Measurements from ENCODE around the gene KRTAP5-4. TPM values are rescaled to one million over a fixed set of nuclear protein-coding genes. Genes with fewer than 3 reads are reported as not detected.

The KRTAP5-4 gene
- total and polyA plus RNA-seq, 2 donors (not counting 1 experiment from before 2014, with no cell fraction given) = not detected

DNA sequence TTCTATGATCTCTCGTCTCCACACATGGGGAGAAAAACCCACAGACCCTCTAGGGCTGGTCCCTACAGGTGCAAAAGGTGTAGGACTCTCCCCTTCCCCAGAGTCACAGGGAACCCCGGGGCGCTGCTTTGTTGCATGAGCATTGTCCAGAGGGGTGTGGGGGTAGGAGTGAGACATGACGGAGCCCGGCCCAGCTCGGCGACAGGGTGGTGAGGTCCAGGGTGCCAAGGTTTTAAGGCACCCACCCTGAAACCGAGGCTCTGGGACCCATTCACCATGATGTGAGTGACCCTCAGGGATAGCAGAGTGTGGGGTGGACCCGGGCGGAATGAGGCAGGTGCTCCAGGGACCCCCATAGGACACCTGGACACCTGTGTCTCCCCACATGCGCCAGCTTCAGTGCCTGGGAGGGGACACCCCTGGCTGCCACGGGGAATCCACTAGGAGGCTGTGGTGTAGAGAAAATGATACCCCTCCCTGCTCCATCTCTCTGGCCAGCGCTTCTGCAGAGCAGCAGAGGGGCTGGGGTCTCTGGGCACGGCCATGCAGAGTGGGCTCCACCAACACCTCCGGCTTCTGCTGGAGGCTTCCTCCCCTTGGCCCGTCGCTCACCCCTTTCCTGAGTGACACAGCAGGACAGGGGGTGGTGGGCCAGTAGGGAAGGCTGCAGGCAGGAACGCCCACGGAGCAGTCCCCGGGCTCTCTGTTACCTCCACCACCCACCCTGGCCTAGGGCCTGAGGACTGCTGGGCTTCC lies 22.8 kb upstream of the KRTAP5-4 start:
- H3K4me2 ChIP-seq (ENCODE audit: extremely low read depth, insufficient read depth, low read length) = no peak overlapping the region
- no peak overlapping the region for H3K4me3 ChIP-seq (replicated peaks in 1 of 4; ENCODE audit: control extremely low read depth in 1 of 4, insufficient read depth in 1 of 4, low read depth in 3 of 4, low read length in 4 of 4)

DNA sequence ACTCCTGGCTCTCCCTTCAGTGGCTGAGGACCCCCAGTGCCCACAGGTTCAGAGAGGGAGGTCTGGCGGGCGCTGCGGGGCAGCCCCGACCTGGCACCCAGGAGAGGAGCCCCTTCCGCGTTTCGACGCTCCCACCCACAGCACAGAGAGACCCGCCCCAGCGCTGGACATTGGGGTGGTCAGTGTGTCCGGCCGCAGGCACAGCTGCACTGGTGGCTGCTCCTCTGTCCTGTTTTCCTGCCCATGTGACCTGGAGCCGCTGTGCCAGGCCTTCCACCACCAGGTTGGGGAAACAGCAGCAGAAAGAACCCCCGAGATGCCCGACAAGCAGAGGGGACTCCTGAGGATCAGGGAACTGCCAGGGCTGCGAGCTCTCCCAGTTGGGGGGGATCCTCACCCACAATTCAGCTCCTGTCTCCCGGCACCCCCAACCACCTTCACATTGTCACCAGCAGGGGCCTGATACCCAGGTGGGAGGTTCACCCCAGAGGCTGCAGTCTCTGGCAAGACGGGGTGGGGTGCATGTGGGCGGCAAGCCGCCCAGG lies 21.3 kb upstream of the KRTAP5-4 start:
- no peak overlapping the region for H3K4me3 ChIP-seq (replicated peaks in 1 of 4; ENCODE audit: control extremely low read depth in 1 of 4, insufficient read depth in 1 of 4, low read depth in 3 of 4, low read length in 4 of 4)
- no peak for DNase-seq (ENCODE audit: low read depth in 2 of 2)
- no peak overlapping the region for H2AFZ ChIP-seq (ENCODE audit: low read length)
- H3K36me3 ChIP-seq (ENCODE audit: control insufficient read depth, insufficient read depth, low read length) = no peaks in the 10 kb centered on the region
- H3K9me3 ChIP-seq (ENCODE audit: control insufficient read depth, insufficient read depth, low read depth, low read length) = no peaks in the 10 kb centered on the region
- no peak overlapping the region for H3K4me2 ChIP-seq (ENCODE audit: extremely low read depth, insufficient read depth, low read length)
- no peak overlapping the region for H3K9ac ChIP-seq (ENCODE audit: insufficient read depth, low read length)
- no peak overlapping the region for H3K27ac ChIP-seq (ENCODE audit: insufficient read depth, low read length)
- TF ChIP-seq, protein P1, sequence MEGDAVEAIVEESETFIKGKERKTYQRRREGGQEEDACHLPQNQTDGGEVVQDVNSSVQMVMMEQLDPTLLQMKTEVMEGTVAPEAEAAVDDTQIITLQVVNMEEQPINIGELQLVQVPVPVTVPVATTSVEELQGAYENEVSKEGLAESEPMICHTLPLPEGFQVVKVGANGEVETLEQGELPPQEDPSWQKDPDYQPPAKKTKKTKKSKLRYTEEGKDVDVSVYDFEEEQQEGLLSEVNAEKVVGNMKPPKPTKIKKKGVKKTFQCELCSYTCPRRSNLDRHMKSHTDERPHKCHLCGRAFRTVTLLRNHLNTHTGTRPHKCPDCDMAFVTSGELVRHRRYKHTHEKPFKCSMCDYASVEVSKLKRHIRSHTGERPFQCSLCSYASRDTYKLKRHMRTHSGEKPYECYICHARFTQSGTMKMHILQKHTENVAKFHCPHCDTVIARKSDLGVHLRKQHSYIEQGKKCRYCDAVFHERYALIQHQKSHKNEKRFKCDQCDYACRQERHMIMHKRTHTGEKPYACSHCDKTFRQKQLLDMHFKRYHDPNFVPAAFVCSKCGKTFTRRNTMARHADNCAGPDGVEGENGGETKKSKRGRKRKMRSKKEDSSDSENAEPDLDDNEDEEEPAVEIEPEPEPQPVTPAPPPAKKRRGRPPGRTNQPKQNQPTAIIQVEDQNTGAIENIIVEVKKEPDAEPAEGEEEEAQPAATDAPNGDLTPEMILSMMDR (conservative IDR thresholded peaks at IDR 0.05 in 1 of 2, IDR thresholded peaks at IDR 0.05 in 1 of 2; ENCODE audit: low read depth in 1 of 2, low read length in 2 of 2) = no peak
- no peak for TF ChIP-seq EZH2 (IDR thresholded peaks at IDR 0.05; ENCODE audit: low read length, missing control alignments)
- H4K20me1 ChIP-seq (ENCODE audit: control insufficient read depth, extremely low read depth, insufficient read depth, low read length) = no peaks in the 10 kb centered on the region
- H3K79me2 ChIP-seq (ENCODE audit: control insufficient read depth, insufficient read depth, low read length) = no peaks in the 10 kb centered on the region
- H3K27me3 ChIP-seq (ENCODE audit: control insufficient read depth, insufficient read depth, low read length) = peaks cover 6% of the 10 kb centered on the region
- no peaks in the 10 kb centered on the region for H3K4me1 ChIP-seq (ENCODE audit: control insufficient read depth, extremely low read depth, insufficient read depth, low read length)

More for the DNA sequence above, 22.8 kb upstream of the KRTAP5-4 start:
- Histone ChIP-seq H3K9me3 (ENCODE audit: control insufficient read depth, insufficient read depth, low read depth, low read length) (no peaks in the 10 kb centered on the region), H3K27ac (ENCODE audit: insufficient read depth, low read length) (no peak overlapping the region), H3K27me3 (ENCODE audit: control insufficient read depth, insufficient read depth, low read length) (no peaks in the 10 kb centered on the region), H4K20me1 (ENCODE audit: control insufficient read depth, extremely low read depth, insufficient read depth, low read length) (no peaks in the 10 kb centered on the region), H3K9ac (ENCODE audit: insufficient read depth, low read length) (no peak overlapping the region), H2AFZ (ENCODE audit: low read length) (no peak overlapping the region), H3K79me2 (ENCODE audit: control insufficient read depth, insufficient read depth, low read length) (no peaks in the 10 kb centered on the region), H3K4me1 (ENCODE audit: control insufficient read depth, extremely low read depth, insufficient read depth, low read length) (no peaks in the 10 kb centered on the region), H3K36me3 (ENCODE audit: control insufficient read depth, insufficient read depth, low read length) (no peaks in the 10 kb centered on the region)
- DNase-seq (ENCODE audit: low read depth in 2 of 2) = no peak
- TF ChIP-seq, protein P1 (conservative IDR thresholded peaks at IDR 0.05 in 1 of 2, IDR thresholded peaks at IDR 0.05 in 1 of 2; ENCODE audit: low read depth in 1 of 2, low read length in 2 of 2) = no peak
- TF ChIP-seq EZH2 (IDR thresholded peaks at IDR 0.05; ENCODE audit: low read length, missing control alignments) = no peak

DNA sequence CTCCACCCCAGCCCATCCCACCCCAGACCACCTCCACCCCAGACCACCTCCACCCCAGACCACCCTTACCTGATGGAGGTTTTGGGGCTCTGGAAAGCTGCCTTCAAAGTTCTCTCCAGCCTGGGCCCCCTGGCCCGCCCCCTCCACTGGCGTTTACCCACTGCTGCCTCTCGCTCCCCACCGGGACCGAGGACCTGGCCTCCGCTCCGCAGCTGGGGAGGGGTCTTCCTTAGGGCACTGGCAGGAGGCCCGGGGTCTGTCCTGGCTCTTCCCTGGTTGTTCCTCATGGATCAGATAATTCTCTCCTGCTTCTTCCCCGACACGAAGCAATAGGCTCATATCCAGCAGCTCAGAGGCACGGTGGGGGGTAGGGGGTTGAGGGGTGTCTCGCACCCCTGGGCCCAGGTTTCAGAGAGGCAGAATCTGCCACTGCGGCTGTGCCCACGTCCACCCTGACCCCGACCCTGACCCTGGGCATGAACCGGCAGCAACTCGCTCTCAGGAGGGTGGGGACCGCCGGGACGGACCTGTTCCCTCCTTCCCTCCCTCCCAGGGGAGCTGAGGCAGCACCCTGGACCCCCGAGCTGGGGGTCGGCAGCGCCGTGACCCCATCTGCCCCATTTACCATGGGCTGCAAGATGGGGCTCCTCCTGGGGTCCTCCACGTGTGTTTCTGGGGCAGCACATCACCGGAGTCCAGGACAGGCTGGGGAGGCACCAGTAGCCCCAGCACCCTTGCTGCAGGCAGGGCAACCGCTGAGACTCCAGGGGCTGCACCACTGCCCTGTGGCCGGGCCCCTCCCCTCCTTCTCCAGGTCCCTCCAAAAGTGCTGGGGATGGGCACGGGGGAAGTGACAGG lies 20.6 kb upstream of the KRTAP5-4 start:
- Histone ChIP-seq H4K20me1 (ENCODE audit: control insufficient read depth, extremely low read depth, insufficient read depth, low read length) (no peaks in the 10 kb centered on the region), H3K27me3 (ENCODE audit: control insufficient read depth, insufficient read depth, low read length) (peaks cover 6% of the 10 kb centered on the region), H3K4me2 (ENCODE audit: extremely low read depth, insufficient read depth, low read length) (no peak overlapping the region), H3K9ac (ENCODE audit: insufficient read depth, low read length) (no peak overlapping the region), H2AFZ (ENCODE audit: low read length) (no peak overlapping the region), H3K4me3 (replicated peaks in 1 of 4; ENCODE audit: control extremely low read depth in 1 of 4, insufficient read depth in 1 of 4, low read depth in 3 of 4, low read length in 4 of 4) (no peak overlapping the region), H3K79me2 (ENCODE audit: control insufficient read depth, insufficient read depth, low read length) (no peaks in the 10 kb centered on the region), H3K27ac (ENCODE audit: insufficient read depth, low read length) (no peak overlapping the region), H3K9me3 (ENCODE audit: control insufficient read depth, insufficient read depth, low read depth, low read length) (no peaks in the 10 kb centered on the region), H3K36me3 (ENCODE audit: control insufficient read depth, insufficient read depth, low read length) (no peaks in the 10 kb centered on the region), H3K4me1 (ENCODE audit: control insufficient read depth, extremely low read depth, insufficient read depth, low read length) (no peaks in the 10 kb centered on the region)
- TF ChIP-seq, protein P1 (conservative IDR thresholded peaks at IDR 0.05 in 1 of 2, IDR thresholded peaks at IDR 0.05 in 1 of 2; ENCODE audit: low read depth in 1 of 2, low read length in 2 of 2) = no peak
- TF ChIP-seq EZH2 (IDR thresholded peaks at IDR 0.05; ENCODE audit: low read length, missing control alignments) = no peak
- DNase-seq (ENCODE audit: low read depth in 2 of 2) = no peak
